COLO668 (cell line): ENCODE measurements around the gene PDIA5.
"Not testable (repeated sequence)": the region's sequence is repeated elsewhere in the genome, so short reads cannot be mapped to it uniquely, and the experiment has no call there.

ENCODE experiments used
- DNase-seq: peaks from one replicate; lab custom pipeline; 2025; ENCODE audit not compliant: unreplicated experiment; lab: John Stamatoyannopoulos, UW

The PDIA5 gene

GRCh38 chr3:123090728-123091531 lies 24.1 kb downstream of the PDIA5 start:
- DNase-seq: no peak

GRCh38 chr3:123092243-123092642 lies 25.4 kb downstream of the PDIA5 start:
- no peak for DNase-seq

GRCh38 chr3:123093696-123094095 lies 26.9 kb downstream of the PDIA5 start:
- no peak for DNase-seq

GRCh38 chr3:123094516-123095313 lies 27.9 kb downstream of the PDIA5 start:
- DNase-seq: no peak

GRCh38 chr3:123096126-123096525 lies 29.3 kb downstream of the PDIA5 start:
- DNase-seq: no peak

GRCh38 chr3:123096731-123097130 lies 29.9 kb downstream of the PDIA5 start:
- DNase-seq: no peak

GRCh38 chr3:123098426-123099330 lies 31.9 kb downstream of the PDIA5 start:
- no peak for DNase-seq

GRCh38 chr3:123099331-123100192 lies 32.7 kb downstream of the PDIA5 start:
- DNase-seq: no peak

- DNase-seq: no peak
Observed at GRCh38 chr3:123100193-123100776, 33.5 kb downstream of the PDIA5 start.

- no peak for DNase-seq
Observed at GRCh38 chr3:123102249-123102648, 35.4 kb downstream of the PDIA5 start.

GRCh38 chr3:123102826-123103225 lies 36.0 kb downstream of the PDIA5 start:
- no peak for DNase-seq

GRCh38 chr3:123104550-123104949 lies 37.7 kb downstream of the PDIA5 start:
- no peak for DNase-seq

GRCh38 chr3:123105201-123106189 lies 38.7 kb downstream of the PDIA5 start:
- no peak for DNase-seq

GRCh38 chr3:123110282-123110975 lies 43.6 kb downstream of the PDIA5 start:
- DNase-seq: no peak

GRCh38 chr3:123110976-123111615 lies 44.3 kb downstream of the PDIA5 start:
- no peak for DNase-seq

- DNase-seq: no peak
Observed at GRCh38 chr3:123111640-123112039, 44.8 kb downstream of the PDIA5 start.

GRCh38 chr3:123112232-123112631 lies 45.4 kb downstream of the PDIA5 start:
- DNase-seq: no peak

GRCh38 chr3:123112656-123113055 lies 45.8 kb downstream of the PDIA5 start:
- DNase-seq: not testable (repeated sequence)
